Measurements from ENCODE around the gene TLCD3A. TPM values are rescaled to one million over a fixed set of nuclear protein-coding genes. Genes with fewer than 3 reads are reported as not detected.

Gene TLCD3A
- total and polyA plus RNA-seq, 2 of the 4 experiments (the other 2 are of a cell fraction) = 15.2 to 35.0 TPM

- intact Hi-C loops (cut with micrococcal nuclease) = loop anchor here (2.0 to 5.0 kb wide), 2 partner anchors 191 to 278 kb away; no protein-coding TSS in a partner anchor
- Histone ChIP-seq H3K4me3 (ENCODE audit: insufficient read depth, low read depth, low read length) (no peak overlapping the region), H3K27ac (ENCODE audit: insufficient read depth, low read length) (no peak overlapping the region), H2AFZ (replicated peaks; ENCODE audit: low read length, poor library complexity) (peak overlapping the region; percentile 55), H3K23ac (ENCODE audit: low read depth, low read length) (peak overlapping the region; percentile 64), H4K20me1 (ENCODE audit: insufficient read depth, low read length) (peaks cover 15% of the 10 kb centered on the region), H3K36me3 (ENCODE audit: control insufficient read depth, insufficient read depth, low read length) (peaks cover 14% of the 10 kb centered on the region), H3K4ac (ENCODE audit: low read depth, low read length) (peak overlapping the region; percentile 56; the same call in 1 of the 2 replicates), H2AK9ac (replicated peaks; ENCODE audit: low read depth, low read length, poor library complexity) (no peak overlapping the region), H4K8ac (ENCODE audit: low read depth in 2 of 2, low read length in 2 of 2) (no peak overlapping the region), H2AK5ac (ENCODE audit: low read depth, low read length) (peak overlapping the region; percentile 67; the same call in 1 of the 2 replicates), H2BK120ac (ENCODE audit: low read depth, low read length) (no peak overlapping the region; the same call in 1 of the 2 replicates), H4K5ac (ENCODE audit: low read depth, low read length) (no peak overlapping the region), H2BK15ac (ENCODE audit: low read depth, low read length) (no peak overlapping the region; the same call in 2 of the 3 replicates), H3K56ac (ENCODE audit: extremely low read depth, insufficient read depth, low read length) (no peak overlapping the region; the same call in 1 of the 2 replicates), H3K27me3 (ENCODE audit: control insufficient read depth, insufficient read depth, low read length) (no peaks in the 10 kb centered on the region), H4K91ac (ENCODE audit: insufficient read depth, low read depth, low read length) (no peak overlapping the region), H2BK5ac (ENCODE audit: low read depth, low read length, poor library complexity, severe bottlenecking) (no peak overlapping the region), H3K9me1 (ENCODE audit: insufficient read depth, low read length) (peaks cover 6% of the 10 kb centered on the region; the same call in 1 of the 2 replicates), H3K14ac (replicated peaks; ENCODE audit: low read depth, low read length) (no peak overlapping the region), H3K18ac (ENCODE audit: low read depth, low read length) (no peak overlapping the region), H3K9me3 (ENCODE audit: control insufficient read depth, insufficient read depth, low read length) (no peaks in the 10 kb centered on the region), H3K79me1 (ENCODE audit: low read depth in 1 of 2, low read length in 2 of 2) (peaks cover 19 to 52% of the 10 kb centered on the region in 2 experiments), H3K4me2 (ENCODE audit: low read depth, low read length) (peak overlapping the region; percentile 4; the same call in 1 of the 2 replicates), H3K9ac (ENCODE audit: low read depth, low read length) (no peak overlapping the region), H2BK20ac (ENCODE audit: low read depth, low read length) (no peak overlapping the region), H3K4me1 (ENCODE audit: control insufficient read depth, insufficient read depth, low read length) (peaks cover 9% of the 10 kb centered on the region)
- DNase-seq = peak; percentile 49
- peak; percentile 70 for ATAC-seq (ENCODE audit: low read depth)
- TF ChIP-seq FOS (IDR thresholded peaks at IDR 0.05; ENCODE audit: low read depth, low read length) = no peak
- TF ChIP-seq CHD1 (IDR thresholded peaks at IDR 0.05; ENCODE audit: low read depth, low read length) = no peak
- TF ChIP-seq RCOR1 (IDR thresholded peaks at IDR 0.05; ENCODE audit: insufficient replicate concordance, low read length) = no peak
- no peak for TF ChIP-seq SMC3 (IDR thresholded peaks at IDR 0.05; ENCODE audit: low read depth, low read length)
- peak; percentile 68 for TF ChIP-seq CEBPB (IDR thresholded peaks at IDR 0.05; ENCODE audit: low read depth, low read length)
- no peak for TF ChIP-seq BHLHE40 (IDR thresholded peaks at IDR 0.05; ENCODE audit: low read depth, low read length)
- CTCF ChIA-PET = interaction anchor here (1.9 to 2.0 kb wide), 2 partner anchors 277 to 291 kb away, joined by 7 to 8 read pairs; no protein-coding TSS in a partner anchor
- POLR2A ChIA-PET (ENCODE audit: unreplicated experiment) = interaction anchor here (0.6 kb wide), 1 partner anchor 237 kb away, joined by 13 read pairs; no protein-coding TSS in a partner anchor
- no TSS peak for BruUV-seq (replicated peaks)
- WGBS, 2 experiments (ENCODE audit: extremely low coverage in 2 of 2, insufficient read length in 1 of 2) = 57% methylated on average over 1 of the region's 12 CpGs; no CpG with 5 or more reads in 1 of the 2 experiments
- dilution Hi-C loops (cut with HindIII; ENCODE audit: low sequenced_read_pairs, unreplicated experiment) = no loop called here
- in situ Hi-C loops (cut with MboI; ENCODE audit: low sequenced_read_pairs) = no loop called here
These were observed 29.1 kb upstream of the TLCD3A start for GRCh38 chr17:703081-703875.
